ENCODE results near the gene PDCL2. TPM values are rescaled to one million over a fixed set of nuclear protein-coding genes. Genes with fewer than 3 reads are reported as not detected.

PDCL2 gene
- total and polyA plus RNA-seq, 9 of the 15 experiments (the other 6 are each of a cell fraction or from before 2014, with no cell fraction given) = 0.62 to 2.5 (median 1.2) TPM

DNA sequence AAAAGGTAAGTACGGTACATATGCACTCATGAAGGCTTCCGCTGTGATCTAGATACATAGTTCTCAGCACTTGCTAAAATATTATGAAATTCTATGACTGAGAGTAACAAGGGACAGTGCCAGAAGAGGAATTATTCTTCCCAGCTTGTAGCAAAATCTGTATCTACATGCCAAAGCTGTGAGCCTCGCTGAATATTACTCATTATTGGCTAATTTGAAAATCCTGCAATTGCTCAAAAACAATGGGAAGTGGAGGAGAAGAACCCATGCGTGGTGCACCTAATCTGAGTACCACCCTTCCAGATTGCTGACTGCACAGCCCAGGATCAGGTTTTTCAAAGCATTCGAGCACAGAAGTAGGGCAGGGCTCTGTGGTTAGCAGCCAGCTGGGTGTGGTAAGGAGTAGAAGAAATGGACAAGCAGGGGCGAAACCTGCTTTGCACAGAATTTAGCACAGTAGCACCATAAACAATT, 17.4 kb upstream of the PDCL2 start:
- ChIA-PET CTCF (ENCODE audit: low intra/inter-chr PET ratio) (no interaction called here), POLR2A (interaction anchor here (1.0 kb wide), 1 partner anchor 13 kb away, joined by 3 read pairs; no protein-coding TSS in a partner anchor)
- H3K4me3 ChIP-seq = no peak overlapping the region
- H3K4me2 ChIP-seq (ENCODE audit: insufficient read depth, low read length) = no peak overlapping the region
- WGBS (ENCODE audit: insufficient coverage, low coverage, missing lambda C conversion rate) = 87% methylated on average over 6 of the region's 6 CpGs
- no peaks in the 10 kb centered on the region for H3K9me3 ChIP-seq (replicated peaks; ENCODE audit: control insufficient read depth, insufficient read depth, low read depth, low read length)
- no TSS peak for BruUV-seq (replicated peaks)
- in situ Hi-C loops (cut with MboI) (loop anchor here (10.0 kb wide), 1 partner anchor 125 kb away; no protein-coding TSS in a partner anchor), intact Hi-C loops (cut with micrococcal nuclease) (no loop called here)
- H3K9ac ChIP-seq (ENCODE audit: insufficient read depth in 1 of 2, low read depth in 2 of 2, low read length in 2 of 2) = no peak overlapping the region
- H4K20me1 ChIP-seq (replicated peaks; ENCODE audit: control insufficient read depth, insufficient read depth, low read length) = no peaks in the 10 kb centered on the region
- no peak overlapping the region for H2AFZ ChIP-seq (ENCODE audit: low read depth, low read length)
- no peaks in the 10 kb centered on the region for H3K9me1 ChIP-seq (ENCODE audit: control insufficient read depth, insufficient read depth, low read length)
- FAIRE-seq = no peak
- no peaks in the 10 kb centered on the region; a peak in 2 of 5 replicates for H3K4me1 ChIP-seq (replicated peaks in 1 of 2; ENCODE audit: control insufficient read depth in 2 of 2, insufficient read depth in 2 of 2, low read length in 2 of 2)
- peaks cover 93% of the 10 kb centered on the region for H3K36me3 ChIP-seq (ENCODE audit: control insufficient read depth, insufficient read depth, low read length)
- 0 out of 2 replicates have a peak, but pooled peaks have one; percentile 20 for TF ChIP-seq POLR2A (conservative IDR thresholded peaks at IDR 0.05)
- TF ChIP-seq, protein P1, sequence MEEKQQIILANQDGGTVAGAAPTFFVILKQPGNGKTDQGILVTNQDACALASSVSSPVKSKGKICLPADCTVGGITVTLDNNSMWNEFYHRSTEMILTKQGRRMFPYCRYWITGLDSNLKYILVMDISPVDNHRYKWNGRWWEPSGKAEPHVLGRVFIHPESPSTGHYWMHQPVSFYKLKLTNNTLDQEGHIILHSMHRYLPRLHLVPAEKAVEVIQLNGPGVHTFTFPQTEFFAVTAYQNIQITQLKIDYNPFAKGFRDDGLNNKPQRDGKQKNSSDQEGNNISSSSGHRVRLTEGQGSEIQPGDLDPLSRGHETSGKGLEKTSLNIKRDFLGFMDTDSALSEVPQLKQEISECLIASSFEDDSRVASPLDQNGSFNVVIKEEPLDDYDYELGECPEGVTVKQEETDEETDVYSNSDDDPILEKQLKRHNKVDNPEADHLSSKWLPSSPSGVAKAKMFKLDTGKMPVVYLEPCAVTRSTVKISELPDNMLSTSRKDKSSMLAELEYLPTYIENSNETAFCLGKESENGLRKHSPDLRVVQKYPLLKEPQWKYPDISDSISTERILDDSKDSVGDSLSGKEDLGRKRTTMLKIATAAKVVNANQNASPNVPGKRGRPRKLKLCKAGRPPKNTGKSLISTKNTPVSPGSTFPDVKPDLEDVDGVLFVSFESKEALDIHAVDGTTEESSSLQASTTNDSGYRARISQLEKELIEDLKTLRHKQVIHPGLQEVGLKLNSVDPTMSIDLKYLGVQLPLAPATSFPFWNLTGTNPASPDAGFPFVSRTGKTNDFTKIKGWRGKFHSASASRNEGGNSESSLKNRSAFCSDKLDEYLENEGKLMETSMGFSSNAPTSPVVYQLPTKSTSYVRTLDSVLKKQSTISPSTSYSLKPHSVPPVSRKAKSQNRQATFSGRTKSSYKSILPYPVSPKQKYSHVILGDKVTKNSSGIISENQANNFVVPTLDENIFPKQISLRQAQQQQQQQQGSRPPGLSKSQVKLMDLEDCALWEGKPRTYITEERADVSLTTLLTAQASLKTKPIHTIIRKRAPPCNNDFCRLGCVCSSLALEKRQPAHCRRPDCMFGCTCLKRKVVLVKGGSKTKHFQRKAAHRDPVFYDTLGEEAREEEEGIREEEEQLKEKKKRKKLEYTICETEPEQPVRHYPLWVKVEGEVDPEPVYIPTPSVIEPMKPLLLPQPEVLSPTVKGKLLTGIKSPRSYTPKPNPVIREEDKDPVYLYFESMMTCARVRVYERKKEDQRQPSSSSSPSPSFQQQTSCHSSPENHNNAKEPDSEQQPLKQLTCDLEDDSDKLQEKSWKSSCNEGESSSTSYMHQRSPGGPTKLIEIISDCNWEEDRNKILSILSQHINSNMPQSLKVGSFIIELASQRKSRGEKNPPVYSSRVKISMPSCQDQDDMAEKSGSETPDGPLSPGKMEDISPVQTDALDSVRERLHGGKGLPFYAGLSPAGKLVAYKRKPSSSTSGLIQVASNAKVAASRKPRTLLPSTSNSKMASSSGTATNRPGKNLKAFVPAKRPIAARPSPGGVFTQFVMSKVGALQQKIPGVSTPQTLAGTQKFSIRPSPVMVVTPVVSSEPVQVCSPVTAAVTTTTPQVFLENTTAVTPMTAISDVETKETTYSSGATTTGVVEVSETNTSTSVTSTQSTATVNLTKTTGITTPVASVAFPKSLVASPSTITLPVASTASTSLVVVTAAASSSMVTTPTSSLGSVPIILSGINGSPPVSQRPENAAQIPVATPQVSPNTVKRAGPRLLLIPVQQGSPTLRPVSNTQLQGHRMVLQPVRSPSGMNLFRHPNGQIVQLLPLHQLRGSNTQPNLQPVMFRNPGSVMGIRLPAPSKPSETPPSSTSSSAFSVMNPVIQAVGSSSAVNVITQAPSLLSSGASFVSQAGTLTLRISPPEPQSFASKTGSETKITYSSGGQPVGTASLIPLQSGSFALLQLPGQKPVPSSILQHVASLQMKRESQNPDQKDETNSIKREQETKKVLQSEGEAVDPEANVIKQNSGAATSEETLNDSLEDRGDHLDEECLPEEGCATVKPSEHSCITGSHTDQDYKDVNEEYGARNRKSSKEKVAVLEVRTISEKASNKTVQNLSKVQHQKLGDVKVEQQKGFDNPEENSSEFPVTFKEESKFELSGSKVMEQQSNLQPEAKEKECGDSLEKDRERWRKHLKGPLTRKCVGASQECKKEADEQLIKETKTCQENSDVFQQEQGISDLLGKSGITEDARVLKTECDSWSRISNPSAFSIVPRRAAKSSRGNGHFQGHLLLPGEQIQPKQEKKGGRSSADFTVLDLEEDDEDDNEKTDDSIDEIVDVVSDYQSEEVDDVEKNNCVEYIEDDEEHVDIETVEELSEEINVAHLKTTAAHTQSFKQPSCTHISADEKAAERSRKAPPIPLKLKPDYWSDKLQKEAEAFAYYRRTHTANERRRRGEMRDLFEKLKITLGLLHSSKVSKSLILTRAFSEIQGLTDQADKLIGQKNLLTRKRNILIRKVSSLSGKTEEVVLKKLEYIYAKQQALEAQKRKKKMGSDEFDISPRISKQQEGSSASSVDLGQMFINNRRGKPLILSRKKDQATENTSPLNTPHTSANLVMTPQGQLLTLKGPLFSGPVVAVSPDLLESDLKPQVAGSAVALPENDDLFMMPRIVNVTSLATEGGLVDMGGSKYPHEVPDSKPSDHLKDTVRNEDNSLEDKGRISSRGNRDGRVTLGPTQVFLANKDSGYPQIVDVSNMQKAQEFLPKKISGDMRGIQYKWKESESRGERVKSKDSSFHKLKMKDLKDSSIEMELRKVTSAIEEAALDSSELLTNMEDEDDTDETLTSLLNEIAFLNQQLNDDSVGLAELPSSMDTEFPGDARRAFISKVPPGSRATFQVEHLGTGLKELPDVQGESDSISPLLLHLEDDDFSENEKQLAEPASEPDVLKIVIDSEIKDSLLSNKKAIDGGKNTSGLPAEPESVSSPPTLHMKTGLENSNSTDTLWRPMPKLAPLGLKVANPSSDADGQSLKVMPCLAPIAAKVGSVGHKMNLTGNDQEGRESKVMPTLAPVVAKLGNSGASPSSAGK (IDR thresholded peaks at IDR 0.05) = no peak
- H3K27me3 ChIP-seq (ENCODE audit: control insufficient read depth in 2 of 2, insufficient read depth in 2 of 2, low read length in 2 of 2) = no peaks in the 10 kb centered on the region
- peaks cover 64% of the 10 kb centered on the region for H3K79me2 ChIP-seq (ENCODE audit: control insufficient read depth, insufficient read depth, low read length)
- no peak for DNase-seq (ENCODE audit: extremely low read depth in 1 of 4, low spot score in 3 of 4)
- no peak for ATAC-seq
- H3K27ac ChIP-seq (ENCODE audit: extremely low read depth, low read depth, low read length) = no peak overlapping the region

Data from K562 (cell line).